Activated CD8-positive, alpha-beta T cell treated with anti-CD3 and anti-CD28 coated beads for 36 hours (primary cell): ENCODE results near the gene GBP7. TPM values are rescaled to one million over a fixed set of nuclear protein-coding genes. Genes with fewer than 3 reads are reported as not detected.
"Not testable (repeated sequence)": the region's sequence is repeated elsewhere in the genome, so short reads cannot be mapped to it uniquely, and the experiment has no call there.

Source experiments
- ATAC-seq: fragments of 200-7000 bp; cut with Tn5 transposase; one replicate; pipeline ENCODE4 v1.10.0; 2021; ENCODE audit warnings: mild to moderate bottlenecking, moderate library complexity
- CTCF ChIA-PET: fragments of 350-600 bp; sonication (Branson Sonifier 250); formaldehyde crosslinking; loops from one replicate; lab custom pipeline; 2021; ENCODE audit warnings: antibody characterized with exemption; lab: Charles Lee
- POLR2A ChIA-PET: fragments of 350-600 bp; sonication (Branson Sonifier 250); formaldehyde crosslinking; loops from one replicate; lab custom pipeline; 2021; ENCODE audit warnings: antibody characterized with exemption; lab: Charles Lee
- DNase-seq: peaks from one replicate; pipeline ENCODE4 v3.0.0-alpha.2; 2020
- H3K27ac Mint-ChIP-seq: one replicate; pipeline ENCODE4 v1.8.0; 2021; ENCODE audit warnings: mild to moderate bottlenecking, mixed read lengths
- H3K27me3 Mint-ChIP-seq: one replicate; pipeline ENCODE4 v1.8.0; 2021; ENCODE audit warnings: mixed read lengths
- H3K36me3 Mint-ChIP-seq: one replicate; pipeline ENCODE4 v1.8.0; 2021; ENCODE audit warnings: low read depth, mixed read lengths
- H3K4me1 Mint-ChIP-seq: one replicate; pipeline ENCODE4 v1.8.0; 2021; ENCODE audit warnings: low read depth, mixed read lengths
- H3K4me3 Mint-ChIP-seq: one replicate; pipeline ENCODE4 v1.8.0; 2021; ENCODE audit warnings: mild to moderate bottlenecking, moderate library complexity, mixed read lengths
- H3K9me3 Mint-ChIP-seq: one replicate; pipeline ENCODE4 v1.8.0; 2021; ENCODE audit warnings: mixed read lengths
- intact Hi-C: fragments of 100-400 bp; cut with micrococcal nuclease; formaldehyde crosslinking; loops from one replicate; pipeline ENCODE4 v1.10.0; 2022
- total RNA-seq, 2 experiments: library from RNA; stranded (reverse); gene quantifications; one replicate each; pipeline ENCODE4 v1.2.3, GENCODE V29; 2021
- TF ChIP-seq, protein P1 (sequence below): fragments of 200-600 bp; IDR thresholded peaks from one replicate; pipeline ENCODE4 v1.8.0; 2022; ENCODE audit warnings: antibody characterized with exemption, mild to moderate bottlenecking

The GBP7 gene, protein sequence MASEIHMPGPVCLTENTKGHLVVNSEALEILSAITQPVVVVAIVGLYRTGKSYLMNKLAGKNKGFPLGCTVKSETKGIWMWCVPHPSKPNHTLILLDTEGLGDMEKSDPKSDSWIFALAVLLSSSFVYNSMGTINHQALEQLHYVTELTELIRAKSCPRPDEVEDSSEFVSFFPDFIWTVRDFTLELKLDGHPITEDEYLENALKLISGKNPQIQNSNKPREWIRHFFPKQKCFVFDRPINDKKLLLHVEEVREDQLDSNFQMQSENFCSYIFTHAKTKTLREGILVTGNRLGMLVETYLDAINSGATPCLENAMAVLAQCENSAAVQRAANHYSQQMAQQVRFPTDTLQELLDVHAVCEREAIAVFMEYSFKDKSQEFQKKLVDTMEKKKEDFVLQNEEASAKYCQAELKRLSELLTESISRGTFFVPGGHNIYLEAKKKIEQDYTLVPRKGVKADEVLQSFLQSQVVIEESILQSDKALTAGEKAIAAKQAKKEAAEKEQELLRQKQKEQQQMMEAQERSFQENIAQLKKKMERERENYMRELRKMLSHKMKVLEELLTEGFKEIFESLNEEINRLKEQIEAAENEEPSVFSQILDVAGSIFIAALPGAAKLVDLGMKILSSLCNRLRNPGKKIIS
- under 1 TPM; 0.11 to 0.20 TPM for total RNA-seq

DNA sequence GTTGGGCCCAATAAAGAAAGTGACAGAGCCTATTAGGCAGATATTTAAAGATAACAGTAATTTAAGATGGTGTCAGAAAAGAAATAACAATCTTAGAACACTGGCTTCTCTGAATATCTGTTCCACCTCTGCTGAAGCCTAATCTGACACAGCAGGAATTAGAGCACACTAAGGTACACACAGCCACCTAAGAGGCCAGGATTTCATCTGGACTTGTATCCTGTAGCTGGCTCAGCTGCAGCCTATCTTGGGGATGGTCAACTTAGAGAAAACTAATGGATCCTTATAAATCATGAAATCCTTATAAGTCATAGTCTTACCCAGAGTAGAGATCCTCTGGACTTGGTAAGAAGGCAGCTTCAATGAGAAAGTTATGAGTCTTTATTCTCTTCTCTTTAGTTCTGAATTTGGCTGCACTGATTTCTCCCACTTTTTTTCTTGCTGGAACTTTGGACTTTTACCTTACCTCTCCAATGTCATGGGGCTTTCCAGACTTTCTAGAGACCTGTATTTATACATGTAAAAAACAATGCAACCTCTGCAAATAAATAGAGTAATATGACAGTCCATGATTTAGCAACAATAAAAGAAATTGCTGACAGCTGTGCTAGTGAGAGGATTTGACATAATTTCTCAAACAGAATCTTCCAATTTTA lies at the start of gene GBP7:
TSS of gene GBP7 (minus strand) at position 403 of the 656 bp plus-strand sequence. CDS start 4,068 bp downstream, outside the sequence.
- POLR2A ChIA-PET = interaction anchor here (1.2 kb wide), 1 partner anchor 49 kb away, joined by 7 read pairs; no protein-coding TSS in a partner anchor

DNA sequence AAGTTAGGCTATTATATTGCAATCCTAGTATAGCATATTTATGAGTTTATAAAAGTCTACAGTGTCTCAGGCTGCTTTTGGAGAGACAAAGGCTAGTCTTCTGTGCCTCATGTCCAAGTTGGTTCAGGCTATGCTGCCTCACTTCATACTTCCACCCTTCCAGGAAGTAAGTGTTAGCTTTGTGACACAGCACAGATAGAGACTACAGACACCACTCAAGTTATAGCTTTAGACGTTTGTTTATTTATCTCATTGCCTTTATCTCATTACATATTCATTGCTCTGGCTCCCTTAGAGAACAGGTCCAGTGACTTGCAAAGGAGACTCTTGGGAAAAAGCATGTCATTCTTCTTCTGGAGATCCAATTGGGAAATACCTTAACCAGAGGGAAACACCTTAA lies 45.5 kb upstream of the GBP7 start:
- Mint-ChIP-seq H3K27ac (no peak overlapping the region), H3K36me3 (peaks cover 13% of the 10 kb centered on the region), H3K4me3 (no peak overlapping the region), H3K27me3 (no peaks in the 10 kb centered on the region), H3K9me3 (peaks cover 19% of the 10 kb centered on the region), H3K4me1 (no peaks in the 10 kb centered on the region)
- CTCF ChIA-PET = interaction anchor here (1.1 to 1.9 kb wide), 3 partner anchors 22 to 299 kb away, joined by 3 to 4 read pairs (median 3); no protein-coding TSS in a partner anchor
- POLR2A ChIA-PET = no interaction called here
- DNase-seq = no peak
- no peak for ATAC-seq
- intact Hi-C loops = no loop called here
- TF ChIP-seq, protein P1, sequence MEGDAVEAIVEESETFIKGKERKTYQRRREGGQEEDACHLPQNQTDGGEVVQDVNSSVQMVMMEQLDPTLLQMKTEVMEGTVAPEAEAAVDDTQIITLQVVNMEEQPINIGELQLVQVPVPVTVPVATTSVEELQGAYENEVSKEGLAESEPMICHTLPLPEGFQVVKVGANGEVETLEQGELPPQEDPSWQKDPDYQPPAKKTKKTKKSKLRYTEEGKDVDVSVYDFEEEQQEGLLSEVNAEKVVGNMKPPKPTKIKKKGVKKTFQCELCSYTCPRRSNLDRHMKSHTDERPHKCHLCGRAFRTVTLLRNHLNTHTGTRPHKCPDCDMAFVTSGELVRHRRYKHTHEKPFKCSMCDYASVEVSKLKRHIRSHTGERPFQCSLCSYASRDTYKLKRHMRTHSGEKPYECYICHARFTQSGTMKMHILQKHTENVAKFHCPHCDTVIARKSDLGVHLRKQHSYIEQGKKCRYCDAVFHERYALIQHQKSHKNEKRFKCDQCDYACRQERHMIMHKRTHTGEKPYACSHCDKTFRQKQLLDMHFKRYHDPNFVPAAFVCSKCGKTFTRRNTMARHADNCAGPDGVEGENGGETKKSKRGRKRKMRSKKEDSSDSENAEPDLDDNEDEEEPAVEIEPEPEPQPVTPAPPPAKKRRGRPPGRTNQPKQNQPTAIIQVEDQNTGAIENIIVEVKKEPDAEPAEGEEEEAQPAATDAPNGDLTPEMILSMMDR = no peak

More for the DNA sequence above, at the start of gene GBP7:
- CTCF ChIA-PET = interaction anchor here (0.7 to 1.3 kb wide), 3 partner anchors 48 to 202 kb away, joined by 3 read pairs; no protein-coding TSS in a partner anchor
- no peak within 1 kb of the TSS for H3K27ac Mint-ChIP-seq
- peaks cover 9% of the 10 kb centered on the region for H3K4me1 Mint-ChIP-seq
- no peaks in the 10 kb centered on the region for H3K27me3 Mint-ChIP-seq
- H3K9me3 Mint-ChIP-seq = peaks cover 4% of the 10 kb centered on the region
- intact Hi-C loops = no loop called here
- DNase-seq (no peak), ATAC-seq (no peak)
- H3K36me3 Mint-ChIP-seq = no peaks in the 10 kb centered on the region
- TF ChIP-seq, protein P1 = no peak
- H3K4me3 Mint-ChIP-seq = no peak within 1 kb of the TSS

DNA sequence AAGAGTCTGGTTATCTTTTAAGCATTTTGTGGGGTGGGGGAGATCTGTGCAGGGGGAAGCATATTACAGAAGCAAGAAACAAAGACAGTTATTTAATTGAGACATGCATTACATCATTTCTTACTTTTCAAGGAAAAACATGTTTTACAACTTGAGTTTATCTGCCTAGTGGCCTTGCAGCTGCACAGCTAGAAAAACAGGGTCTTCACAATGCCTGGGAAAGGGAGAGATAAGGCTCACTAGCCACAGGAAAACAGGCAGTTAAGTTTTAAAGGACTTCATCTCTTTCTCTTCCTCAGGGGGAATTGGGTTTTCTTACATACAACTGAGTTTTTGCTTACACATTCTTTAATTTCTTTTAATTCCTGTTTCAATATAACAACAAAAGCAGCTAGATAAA lies 44.0 kb upstream of the GBP7 start:
- DNase-seq, H3K27ac Mint-ChIP-seq, ATAC-seq, intact Hi-C loops, H3K27me3 Mint-ChIP-seq, H3K4me1 Mint-ChIP-seq, H3K4me3 Mint-ChIP-seq: not testable (repeated sequence)
- ChIA-PET POLR2A (interaction anchor here (0.8 to 1.0 kb wide), 2 partner anchors 41 to 235 kb away, joined by 3 read pairs; no protein-coding TSS in a partner anchor), CTCF (interaction anchor here (1.2 to 1.9 kb wide), 3 partner anchors 11 to 139 kb away, joined by 3 to 4 read pairs (median 3); no protein-coding TSS in a partner anchor)
- H3K36me3 Mint-ChIP-seq = peaks cover 13% of the 10 kb centered on the region
- H3K9me3 Mint-ChIP-seq = peaks cover 14% of the 10 kb centered on the region

DNA sequence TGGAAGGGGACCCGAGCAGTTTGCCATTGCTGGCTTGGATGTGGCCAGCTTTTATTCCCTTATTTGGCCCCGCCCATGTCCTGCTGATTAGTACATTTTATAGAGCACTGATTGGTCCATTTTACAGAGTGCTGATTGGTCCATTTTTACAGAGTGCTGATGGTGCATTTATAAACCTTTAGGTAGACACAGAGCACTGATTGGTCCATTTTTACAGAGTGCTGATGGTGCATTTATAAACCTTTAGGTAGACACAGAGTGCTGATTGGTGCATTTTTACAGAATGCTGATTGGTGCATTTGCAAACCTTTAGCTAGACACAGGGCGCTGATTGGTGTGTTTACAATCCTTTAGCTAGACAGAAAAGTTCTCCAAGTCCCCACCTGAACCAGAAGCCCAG lies 43.1 kb upstream of the GBP7 start:
- H3K27me3 Mint-ChIP-seq, DNase-seq, H3K4me1 Mint-ChIP-seq, intact Hi-C loops, H3K4me3 Mint-ChIP-seq, H3K27ac Mint-ChIP-seq, ATAC-seq, H3K9me3 Mint-ChIP-seq: not testable (repeated sequence)
- ChIA-PET CTCF (interaction anchor here (1.2 kb wide), 1 partner anchor 10 kb away, joined by 3 read pairs; no protein-coding TSS in a partner anchor), POLR2A (interaction anchor here (0.8 kb wide), 1 partner anchor 235 kb away, joined by 3 read pairs; no protein-coding TSS in a partner anchor)
- H3K36me3 Mint-ChIP-seq = peaks cover 13% of the 10 kb centered on the region

DNA sequence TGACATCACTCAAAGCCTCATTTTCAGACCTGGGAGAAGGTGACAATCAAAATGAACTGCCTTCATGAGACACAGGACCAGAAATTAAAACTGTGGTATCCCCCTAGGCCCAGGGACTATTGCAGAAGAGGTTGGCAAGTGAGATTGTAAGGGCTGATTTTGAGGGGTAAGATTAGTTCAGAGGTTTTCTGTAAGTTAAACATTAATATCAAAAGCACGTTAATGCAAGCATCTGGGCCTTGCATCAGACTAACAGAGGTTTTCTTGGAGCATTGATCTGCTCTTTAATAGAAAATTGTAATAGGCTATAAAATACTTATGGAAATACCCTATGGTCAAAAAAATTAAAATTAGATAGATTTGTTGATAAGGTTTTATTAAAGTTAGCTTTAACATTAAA lies 37.5 kb upstream of the GBP7 start:
- no peak overlapping the region for H3K4me3 Mint-ChIP-seq
- ATAC-seq (no peak), DNase-seq (no peak)
- intact Hi-C loops = no loop called here
- no peaks in the 10 kb centered on the region for H3K4me1 Mint-ChIP-seq
- H3K9me3 Mint-ChIP-seq = peaks cover 13% of the 10 kb centered on the region
- H3K36me3 Mint-ChIP-seq = peaks cover 5% of the 10 kb centered on the region
- POLR2A ChIA-PET = no interaction called here
- CTCF ChIA-PET = no interaction called here
- no peak overlapping the region for H3K27ac Mint-ChIP-seq
- H3K27me3 Mint-ChIP-seq = no peaks in the 10 kb centered on the region
- TF ChIP-seq, protein P1 = no peak
